PC-3 (cell line): Measurements from ENCODE around the gene MIAT. TPM values are rescaled to one million over a fixed set of nuclear protein-coding genes. Genes with fewer than 3 reads are reported as not detected.

Source experiments
- ATAC-seq: fragments of 200-7000 bp; cut with Tn5 transposase; 2 replicates; pipeline ENCODE4 v1.9.1; 2020; ENCODE audit warnings: mild to moderate bottlenecking, moderate library complexity
- BruUV-seq: library from RNA; stranded (reverse); fragments of 400-500 nt; replicated peaks from 2 replicates; lab custom pipeline; 2021; lab: Mats Ljungman, UMichigan
- CTCF ChIA-PET: fragments of 300-600 bp; sonication (Branson Sonifier 250); formaldehyde crosslinking; loops from one replicate; lab custom pipeline; 2022; ENCODE audit warnings: antibody characterized with exemption; lab: Charles Lee
- POLR2A ChIA-PET: fragments of 300-600 bp; sonication (Branson Sonifier 250); formaldehyde crosslinking; loops from one replicate; lab custom pipeline; 2022; ENCODE audit warnings: antibody characterized with exemption; ENCODE audit not compliant: unreplicated experiment; lab: Charles Lee
- DNase-seq: peaks from one replicate; pipeline ENCODE4 v3.0.0-alpha.2; 2015
- H2AFZ ChIP-seq: fragments of 300-600 bp; sonication (generic); 2 replicates; pipeline ENCODE4 v1.6.0; 2016; ENCODE audit warnings: antibody characterized with exemption, low read length
- H3F3A ChIP-seq: fragments of 300-600 bp; sonication (generic); one replicate; pipeline ENCODE4 v1.6.0; 2017; ENCODE audit warnings: antibody characterized with exemption, low read length, control low read depth, mild to moderate bottlenecking; ENCODE audit not compliant: unreplicated experiment
- H3K27ac ChIP-seq: fragments of 300-600 bp; sonication (generic); 2 replicates; pipeline ENCODE4 v1.5.1; 2016; ENCODE audit warnings: mild to moderate bottlenecking, low read length
- H3K27me3 ChIP-seq: fragments of 300-600 bp; sonication (generic); 2 replicates; pipeline ENCODE4 v1.6.1; 2016; ENCODE audit warnings: low read length, mixed read lengths
- H3K36me3 ChIP-seq: fragments of 300-600 bp; sonication (generic); 2 replicates; pipeline ENCODE4 v1.6.1; 2016; ENCODE audit warnings: low read depth, mixed run types, low read length, mixed read lengths
- H3K4me1 ChIP-seq: fragments of 300-600 bp; sonication (generic); 2 replicates; pipeline ENCODE4 v1.5.1; 2016; ENCODE audit warnings: low read length; ENCODE audit not compliant: insufficient read depth
- H3K4me2 ChIP-seq: fragments of 300-600 bp; sonication (generic); 2 replicates; pipeline ENCODE4 v1.6.0; 2016; ENCODE audit warnings: low read length
- H3K4me3 ChIP-seq: fragments of 300-600 bp; sonication (generic); 2 replicates; pipeline ENCODE4 v1.5.1; 2016; ENCODE audit warnings: mild to moderate bottlenecking, low read length, mixed read lengths
- H3K79me2 ChIP-seq: fragments of 300-600 bp; sonication (generic); 2 replicates; pipeline ENCODE4 v1.6.1; 2017; ENCODE audit warnings: low read length, mixed read lengths
- H3K9ac ChIP-seq: fragments of 300-600 bp; sonication (generic); 2 replicates; pipeline ENCODE4 v1.6.0; 2016; ENCODE audit warnings: mild to moderate bottlenecking, low read length
- H3K9me2 ChIP-seq: fragments of 300-600 bp; sonication (generic); replicated peaks from 2 replicates; pipeline ENCODE4 v1.6.1; 2016; ENCODE audit warnings: mixed run types, low read length, mixed read lengths
- H3K9me3 ChIP-seq: fragments of 300-600 bp; sonication (generic); 2 replicates; pipeline ENCODE4 v1.6.1; 2016; ENCODE audit warnings: low read length, mixed read lengths
- H4K20me1 ChIP-seq: fragments of 300-600 bp; sonication (generic); 2 replicates; pipeline ENCODE4 v1.6.1; 2016; ENCODE audit warnings: low read length, mixed read lengths
- CTCF ChIP-seq: fragments of 300-600 bp; sonication (generic); conservative IDR thresholded peaks from 2 replicates; pipeline ENCODE4 v1.5.1; 2017; ENCODE audit warnings: antibody characterized with exemption, low read depth, mild to moderate bottlenecking, low read length
- EZH2 ChIP-seq: fragments of 300-600 bp; sonication (generic); IDR thresholded peaks from one replicate; pipeline ENCODE4 v1.6.1; 2017; ENCODE audit warnings: antibody characterized with exemption, mild to moderate bottlenecking, low read length; ENCODE audit not compliant: unreplicated experiment
- EZH2phosphoT487 ChIP-seq: fragments of 300-600 bp; sonication (generic); IDR thresholded peaks from 2 replicates; pipeline ENCODE4 v1.6.1; 2018; ENCODE audit warnings: mild to moderate bottlenecking, antibody characterized with exemption, low read length, borderline replicate concordance
- intact Hi-C: fragments of 100-400 bp; cut with micrococcal nuclease; formaldehyde crosslinking; loops from 2 replicates; pipeline ENCODE4 v1.9.0; 2023
- total RNA-seq: library from RNA; depleted of rRNA; stranded (reverse); fragments of >200 nt; gene quantifications from 2 replicates; pipeline ENCODE4 v1.2.3, GENCODE V29; 2014

Gene MIAT
- total RNA-seq, 1 experiment from 2014 or later = 0.15 TPM

DNA sequence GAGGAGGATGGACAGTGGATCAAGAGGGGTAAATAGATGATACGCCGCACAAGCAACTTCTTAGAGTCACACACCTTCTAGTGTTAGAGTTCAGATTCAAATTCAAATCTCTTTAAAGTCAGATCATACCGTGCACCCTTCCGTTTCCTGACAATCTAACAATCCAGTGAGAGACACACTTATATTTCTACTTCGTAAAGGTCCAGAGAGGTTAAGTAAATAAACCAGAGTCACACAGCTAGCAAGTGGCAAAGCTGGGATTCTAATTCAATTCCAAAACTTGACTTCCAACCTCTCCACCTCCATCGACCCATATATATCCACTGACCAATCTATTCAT, 34.0 kb downstream of the MIAT start:
- DNase-seq = no peak
- Histone ChIP-seq H3K9ac (no peak overlapping the region), H3K36me3 (0 out of 2 replicates have a peak, but pooled peaks cover 5% of the 10 kb centered on the region), H3K9me2 (no peaks in the 10 kb centered on the region), H3K4me3 (no peak overlapping the region), H4K20me1 (no peaks in the 10 kb centered on the region), H2AFZ (no peak overlapping the region), H3K27ac (no peak overlapping the region), H3F3A (no peaks in the 10 kb centered on the region), H3K4me1 (no peaks in the 10 kb centered on the region), H3K4me2 (no peak overlapping the region), H3K79me2 (no peaks in the 10 kb centered on the region), H3K27me3 (no peaks in the 10 kb centered on the region), H3K9me3 (no peaks in the 10 kb centered on the region)
- intact Hi-C loops = no loop called here
- TF ChIP-seq EZH2 = no peak
- TF ChIP-seq CTCF = no peak
- no peak for TF ChIP-seq EZH2phosphoT487
- CTCF ChIA-PET = no interaction called here
- BruUV-seq = no TSS peak
- no peak for ATAC-seq
- POLR2A ChIA-PET = no interaction called here

DNA sequence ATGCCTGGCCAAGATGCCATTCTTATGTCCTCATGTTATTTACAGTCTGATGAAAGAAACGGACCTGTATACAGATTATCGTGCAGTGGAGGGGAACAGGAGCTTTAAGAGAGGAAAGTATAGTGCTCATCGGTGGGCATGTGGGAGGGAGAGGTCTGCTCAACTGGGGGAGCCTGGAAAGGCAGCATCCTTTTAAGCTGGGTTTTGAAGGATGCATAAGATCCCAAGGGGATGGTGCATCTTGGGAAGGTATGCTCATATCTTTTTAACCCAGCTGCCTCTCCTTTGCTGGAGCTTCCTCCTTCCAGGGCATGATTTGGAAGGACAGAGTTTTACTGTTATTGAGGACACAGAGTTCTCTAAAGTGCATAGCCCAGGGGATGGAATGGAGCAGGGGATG, 34.8 kb downstream of the MIAT start:
- Histone ChIP-seq H3K9ac (no peak overlapping the region), H3K79me2 (no peaks in the 10 kb centered on the region), H2AFZ (no peak overlapping the region), H3K9me2 (no peaks in the 10 kb centered on the region), H3K4me3 (no peak overlapping the region), H4K20me1 (no peaks in the 10 kb centered on the region), H3K27me3 (no peaks in the 10 kb centered on the region), H3K27ac (no peak overlapping the region), H3K4me1 (no peaks in the 10 kb centered on the region), H3F3A (no peaks in the 10 kb centered on the region), H3K4me2 (no peak overlapping the region), H3K9me3 (no peaks in the 10 kb centered on the region), H3K36me3 (0 out of 2 replicates have a peak, but pooled peaks cover 5% of the 10 kb centered on the region)
- DNase-seq (no peak), ATAC-seq (no peak)
- ChIA-PET CTCF (no interaction called here), POLR2A (no interaction called here)
- TF ChIP-seq CTCF (no peak), EZH2 (no peak), EZH2phosphoT487 (no peak)
- intact Hi-C loops = no loop called here
- no TSS peak for BruUV-seq

GRCh38 chr22:26697151-26697550, 39.8 kb downstream of the MIAT start:
- ChIA-PET POLR2A (no interaction called here), CTCF (no interaction called here)
- Histone ChIP-seq H3K36me3 (peaks cover 11% of the 10 kb centered on the region; the same call in 1 of the 2 replicates), H3K79me2 (no peaks in the 10 kb centered on the region), H3K9me2 (no peaks in the 10 kb centered on the region), H3K27me3 (no peaks in the 10 kb centered on the region), H3K9me3 (no peaks in the 10 kb centered on the region), H3K9ac (no peak overlapping the region), H3K4me1 (no peaks in the 10 kb centered on the region), H3K27ac (no peak overlapping the region), H3K4me3 (no peak overlapping the region), H3F3A (no peaks in the 10 kb centered on the region), H2AFZ (no peak overlapping the region), H3K4me2 (no peak overlapping the region), H4K20me1 (no peaks in the 10 kb centered on the region)
- no peak for DNase-seq
- no peak for ATAC-seq
- TF ChIP-seq EZH2phosphoT487 = no peak
- no peak for TF ChIP-seq EZH2
- TF ChIP-seq CTCF = no peak
- intact Hi-C loops = no loop called here
- BruUV-seq = no TSS peak
